ENCODE data around the gene ERCC3. TPM values are rescaled to one million over a fixed set of nuclear protein-coding genes. Genes with fewer than 3 reads are reported as not detected.

Gene ERCC3
- polyA plus RNA-seq, 1 of the 3 experiments (the other 2 are of a cell fraction) = 84.8 TPM

GRCh38 chr2:127313406-127313805 lies 19.5 kb upstream of the ERCC3 start:
- Histone ChIP-seq H2AFZ (ENCODE audit: low read depth) (no peak overlapping the region), H3K9me3 (no peaks in the 10 kb centered on the region), H3K27ac (ENCODE audit: low read depth in 2 of 2, low read length in 1 of 2) (no peak overlapping the region), H3K36me3 (replicated peaks in 1 of 2; ENCODE audit: control insufficient read depth in 1 of 2, insufficient read depth in 2 of 2, low read length in 1 of 2) (peaks cover 71 to 90% of the 10 kb centered on the region in 2 experiments), H3K4me2 (no peak overlapping the region), H3F3A (replicated peaks; ENCODE audit: insufficient read depth) (peaks cover 10% of the 10 kb centered on the region), H4K20me1 (ENCODE audit: insufficient read depth) (no peaks in the 10 kb centered on the region), H3K27me3 (ENCODE audit: insufficient read depth) (no peaks in the 10 kb centered on the region), H3K9me2 (no peaks in the 10 kb centered on the region), H3K4me1 (ENCODE audit: control insufficient read depth in 1 of 2, insufficient read depth in 2 of 2, low read depth in 1 of 2, low read length in 1 of 2) (no peaks in the 10 kb centered on the region), H3K4me3 (ENCODE audit: low read depth in 2 of 2, low read length in 1 of 2) (no peak overlapping the region), H3K9ac (no peak overlapping the region), H3K79me2 (ENCODE audit: insufficient read depth) (no peaks in the 10 kb centered on the region; the same call in 1 of the 2 replicates)
- POLR2A ChIA-PET = no interaction called here
- no peak for TF ChIP-seq GABPA (IDR thresholded peaks at IDR 0.05; ENCODE audit: low read depth)
- TF ChIP-seq SIN3A (IDR thresholded peaks at IDR 0.05; ENCODE audit: borderline replicate concordance, low read depth, low read length) = no peak
- no peak for TF ChIP-seq RFX5 (IDR thresholded peaks at IDR 0.05; ENCODE audit: low read length)
- TF ChIP-seq POLR2AphosphoS5 (IDR thresholded peaks at IDR 0.05; ENCODE audit: low read depth, low read length) = no peak
- no peak for TF ChIP-seq FOSL2 (IDR thresholded peaks at IDR 0.05; ENCODE audit: borderline replicate concordance, low read depth)
- no peak for TF ChIP-seq TCF12 (IDR thresholded peaks at IDR 0.05)
- no peak for TF ChIP-seq FOXJ3 (CRISPR knock-in tag; IDR thresholded peaks at IDR 0.05)
- no peak for TF ChIP-seq YY1 (IDR thresholded peaks at IDR 0.05; ENCODE audit: low read depth)
- TF ChIP-seq RAD21 (IDR thresholded peaks at IDR 0.05; ENCODE audit: low read length) = no peak
- TF ChIP-seq JUND (IDR thresholded peaks at IDR 0.05) = no peak
- TF ChIP-seq, protein P1, sequence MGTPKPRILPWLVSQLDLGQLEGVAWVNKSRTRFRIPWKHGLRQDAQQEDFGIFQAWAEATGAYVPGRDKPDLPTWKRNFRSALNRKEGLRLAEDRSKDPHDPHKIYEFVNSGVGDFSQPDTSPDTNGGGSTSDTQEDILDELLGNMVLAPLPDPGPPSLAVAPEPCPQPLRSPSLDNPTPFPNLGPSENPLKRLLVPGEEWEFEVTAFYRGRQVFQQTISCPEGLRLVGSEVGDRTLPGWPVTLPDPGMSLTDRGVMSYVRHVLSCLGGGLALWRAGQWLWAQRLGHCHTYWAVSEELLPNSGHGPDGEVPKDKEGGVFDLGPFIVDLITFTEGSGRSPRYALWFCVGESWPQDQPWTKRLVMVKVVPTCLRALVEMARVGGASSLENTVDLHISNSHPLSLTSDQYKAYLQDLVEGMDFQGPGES (IDR thresholded peaks at IDR 0.05; ENCODE audit: low read depth, low read length) = no peak
- TF ChIP-seq EP300 (IDR thresholded peaks at IDR 0.05; ENCODE audit: borderline replicate concordance in 1 of 2, low read depth in 1 of 2, low read length in 1 of 2) = no peak
- no peak for TF ChIP-seq PBX3 (IDR thresholded peaks at IDR 0.05)
- no peak for TF ChIP-seq NRF1 (IDR thresholded peaks at IDR 0.05; ENCODE audit: low read depth, low read length)
- TF ChIP-seq, protein P2, sequence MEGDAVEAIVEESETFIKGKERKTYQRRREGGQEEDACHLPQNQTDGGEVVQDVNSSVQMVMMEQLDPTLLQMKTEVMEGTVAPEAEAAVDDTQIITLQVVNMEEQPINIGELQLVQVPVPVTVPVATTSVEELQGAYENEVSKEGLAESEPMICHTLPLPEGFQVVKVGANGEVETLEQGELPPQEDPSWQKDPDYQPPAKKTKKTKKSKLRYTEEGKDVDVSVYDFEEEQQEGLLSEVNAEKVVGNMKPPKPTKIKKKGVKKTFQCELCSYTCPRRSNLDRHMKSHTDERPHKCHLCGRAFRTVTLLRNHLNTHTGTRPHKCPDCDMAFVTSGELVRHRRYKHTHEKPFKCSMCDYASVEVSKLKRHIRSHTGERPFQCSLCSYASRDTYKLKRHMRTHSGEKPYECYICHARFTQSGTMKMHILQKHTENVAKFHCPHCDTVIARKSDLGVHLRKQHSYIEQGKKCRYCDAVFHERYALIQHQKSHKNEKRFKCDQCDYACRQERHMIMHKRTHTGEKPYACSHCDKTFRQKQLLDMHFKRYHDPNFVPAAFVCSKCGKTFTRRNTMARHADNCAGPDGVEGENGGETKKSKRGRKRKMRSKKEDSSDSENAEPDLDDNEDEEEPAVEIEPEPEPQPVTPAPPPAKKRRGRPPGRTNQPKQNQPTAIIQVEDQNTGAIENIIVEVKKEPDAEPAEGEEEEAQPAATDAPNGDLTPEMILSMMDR (IDR thresholded peaks at IDR 0.05) = no peak
- no peak for TF ChIP-seq CHD2 (IDR thresholded peaks at IDR 0.05; ENCODE audit: low read length, partially characterized antibody)
- CTCF ChIA-PET = interaction anchor here (0.9 to 2.4 kb wide), 5 partner anchors 11 to 166 kb away, joined by 3 to 10 read pairs (median 3); no protein-coding TSS in a partner anchor
- WGBS (ENCODE audit: low lambda C conversion rate) = 89% methylated on average over 3 of the region's 3 CpGs
- DNase-seq = no peak
